Measurements from ENCODE around the gene CRTC3.

DNA sequence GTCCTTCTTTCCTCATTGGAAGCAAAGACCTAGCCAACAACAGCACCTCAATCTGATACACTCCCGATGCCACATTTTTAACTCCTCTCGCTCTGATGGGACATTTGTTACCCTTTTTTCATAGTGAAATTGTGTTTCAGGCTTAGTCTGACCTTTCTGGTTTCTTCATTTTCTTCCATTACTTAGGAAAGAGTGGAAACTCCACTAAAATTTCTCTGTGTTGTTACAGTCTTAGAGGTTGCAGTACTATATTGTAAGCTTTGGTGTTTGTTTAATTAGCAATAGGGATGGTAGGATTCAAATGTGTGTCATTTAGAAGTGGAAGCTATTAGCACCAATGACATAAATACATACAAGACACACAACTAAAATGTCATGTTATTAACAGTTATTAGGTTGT lies 29.6 kb upstream of the CRTC3 start:
- TF ChIP-seq POLR2AphosphoS5 (IDR thresholded peaks at IDR 0.05; ENCODE audit: low read depth, low read length) = no peak
- TF ChIP-seq, protein P1, sequence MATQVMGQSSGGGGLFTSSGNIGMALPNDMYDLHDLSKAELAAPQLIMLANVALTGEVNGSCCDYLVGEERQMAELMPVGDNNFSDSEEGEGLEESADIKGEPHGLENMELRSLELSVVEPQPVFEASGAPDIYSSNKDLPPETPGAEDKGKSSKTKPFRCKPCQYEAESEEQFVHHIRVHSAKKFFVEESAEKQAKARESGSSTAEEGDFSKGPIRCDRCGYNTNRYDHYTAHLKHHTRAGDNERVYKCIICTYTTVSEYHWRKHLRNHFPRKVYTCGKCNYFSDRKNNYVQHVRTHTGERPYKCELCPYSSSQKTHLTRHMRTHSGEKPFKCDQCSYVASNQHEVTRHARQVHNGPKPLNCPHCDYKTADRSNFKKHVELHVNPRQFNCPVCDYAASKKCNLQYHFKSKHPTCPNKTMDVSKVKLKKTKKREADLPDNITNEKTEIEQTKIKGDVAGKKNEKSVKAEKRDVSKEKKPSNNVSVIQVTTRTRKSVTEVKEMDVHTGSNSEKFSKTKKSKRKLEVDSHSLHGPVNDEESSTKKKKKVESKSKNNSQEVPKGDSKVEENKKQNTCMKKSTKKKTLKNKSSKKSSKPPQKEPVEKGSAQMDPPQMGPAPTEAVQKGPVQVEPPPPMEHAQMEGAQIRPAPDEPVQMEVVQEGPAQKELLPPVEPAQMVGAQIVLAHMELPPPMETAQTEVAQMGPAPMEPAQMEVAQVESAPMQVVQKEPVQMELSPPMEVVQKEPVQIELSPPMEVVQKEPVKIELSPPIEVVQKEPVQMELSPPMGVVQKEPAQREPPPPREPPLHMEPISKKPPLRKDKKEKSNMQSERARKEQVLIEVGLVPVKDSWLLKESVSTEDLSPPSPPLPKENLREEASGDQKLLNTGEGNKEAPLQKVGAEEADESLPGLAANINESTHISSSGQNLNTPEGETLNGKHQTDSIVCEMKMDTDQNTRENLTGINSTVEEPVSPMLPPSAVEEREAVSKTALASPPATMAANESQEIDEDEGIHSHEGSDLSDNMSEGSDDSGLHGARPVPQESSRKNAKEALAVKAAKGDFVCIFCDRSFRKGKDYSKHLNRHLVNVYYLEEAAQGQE (IDR thresholded peaks at IDR 0.05; ENCODE audit: insufficient read depth in 1 of 2, low read depth in 2 of 2, low read length in 2 of 2) = no peak
- no peak for TF ChIP-seq SIN3A (IDR thresholded peaks at IDR 0.05; ENCODE audit: borderline replicate concordance, insufficient read depth, low read length)
- TF ChIP-seq TAF1 (IDR thresholded peaks at IDR 0.05; ENCODE audit: borderline replicate concordance, insufficient read depth, low read length) = no peak

All from PFSK-1 (cell line).